Prostate gland (tissue), 2 donors: Measurements from ENCODE around the gene FOXP1.

Source experiments
- POLR2AphosphoS5 ChIP-seq: sonication (generic); formaldehyde crosslinking; IDR thresholded peaks from one replicate; pipeline ENCODE4 v1.6.1; 2017; ENCODE audit warnings: antibody characterized with exemption
- TF ChIP-seq, protein P1 (sequence below), 4 experiments: fragments of 200-600 bp in 2 of 4; fragments of 450-650 bp in 2 of 4; sonication (generic) in 2 of 4; IDR thresholded peaks; 1 replicate in 3 of 4; 2 replicates in 1 of 4; pipeline ENCODE4 v1.5.1; 2016 to 2019; ENCODE audit warnings: antibody characterized with exemption in 4 of 4, mild to moderate bottlenecking in 2 of 4, moderate library complexity in 2 of 4

GRCh38 chr3:71065764-71066013, 517.8 kb downstream of the FOXP1 start:
- TF ChIP-seq, protein P1, sequence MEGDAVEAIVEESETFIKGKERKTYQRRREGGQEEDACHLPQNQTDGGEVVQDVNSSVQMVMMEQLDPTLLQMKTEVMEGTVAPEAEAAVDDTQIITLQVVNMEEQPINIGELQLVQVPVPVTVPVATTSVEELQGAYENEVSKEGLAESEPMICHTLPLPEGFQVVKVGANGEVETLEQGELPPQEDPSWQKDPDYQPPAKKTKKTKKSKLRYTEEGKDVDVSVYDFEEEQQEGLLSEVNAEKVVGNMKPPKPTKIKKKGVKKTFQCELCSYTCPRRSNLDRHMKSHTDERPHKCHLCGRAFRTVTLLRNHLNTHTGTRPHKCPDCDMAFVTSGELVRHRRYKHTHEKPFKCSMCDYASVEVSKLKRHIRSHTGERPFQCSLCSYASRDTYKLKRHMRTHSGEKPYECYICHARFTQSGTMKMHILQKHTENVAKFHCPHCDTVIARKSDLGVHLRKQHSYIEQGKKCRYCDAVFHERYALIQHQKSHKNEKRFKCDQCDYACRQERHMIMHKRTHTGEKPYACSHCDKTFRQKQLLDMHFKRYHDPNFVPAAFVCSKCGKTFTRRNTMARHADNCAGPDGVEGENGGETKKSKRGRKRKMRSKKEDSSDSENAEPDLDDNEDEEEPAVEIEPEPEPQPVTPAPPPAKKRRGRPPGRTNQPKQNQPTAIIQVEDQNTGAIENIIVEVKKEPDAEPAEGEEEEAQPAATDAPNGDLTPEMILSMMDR (IDR thresholded peaks at IDR 0.05), result no peak
- TF ChIP-seq POLR2AphosphoS5, result no peak
